ENCODE data around the gene IL1R1.

DNA sequence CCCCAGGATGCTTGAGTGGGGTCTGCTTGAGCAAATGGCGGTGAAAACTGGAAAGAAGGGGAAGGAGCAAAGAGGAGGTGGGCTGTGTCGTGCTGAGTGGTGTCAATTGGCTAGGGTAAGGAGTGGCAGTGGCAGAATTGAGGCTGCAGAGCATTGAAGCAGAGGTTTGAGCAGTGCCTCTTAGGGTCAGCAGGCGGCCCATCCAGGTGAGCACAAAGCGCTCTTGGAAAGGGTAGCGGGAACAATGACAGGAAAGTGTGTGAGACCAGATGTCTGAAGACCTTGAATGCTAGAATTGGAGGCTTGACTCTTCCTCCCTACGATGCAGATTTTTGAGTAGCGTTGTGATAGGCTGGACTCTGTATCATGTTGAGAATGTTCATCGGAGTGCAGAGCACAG lies 39.3 kb upstream of the IL1R1 start:
- TF ChIP-seq, protein P1, sequence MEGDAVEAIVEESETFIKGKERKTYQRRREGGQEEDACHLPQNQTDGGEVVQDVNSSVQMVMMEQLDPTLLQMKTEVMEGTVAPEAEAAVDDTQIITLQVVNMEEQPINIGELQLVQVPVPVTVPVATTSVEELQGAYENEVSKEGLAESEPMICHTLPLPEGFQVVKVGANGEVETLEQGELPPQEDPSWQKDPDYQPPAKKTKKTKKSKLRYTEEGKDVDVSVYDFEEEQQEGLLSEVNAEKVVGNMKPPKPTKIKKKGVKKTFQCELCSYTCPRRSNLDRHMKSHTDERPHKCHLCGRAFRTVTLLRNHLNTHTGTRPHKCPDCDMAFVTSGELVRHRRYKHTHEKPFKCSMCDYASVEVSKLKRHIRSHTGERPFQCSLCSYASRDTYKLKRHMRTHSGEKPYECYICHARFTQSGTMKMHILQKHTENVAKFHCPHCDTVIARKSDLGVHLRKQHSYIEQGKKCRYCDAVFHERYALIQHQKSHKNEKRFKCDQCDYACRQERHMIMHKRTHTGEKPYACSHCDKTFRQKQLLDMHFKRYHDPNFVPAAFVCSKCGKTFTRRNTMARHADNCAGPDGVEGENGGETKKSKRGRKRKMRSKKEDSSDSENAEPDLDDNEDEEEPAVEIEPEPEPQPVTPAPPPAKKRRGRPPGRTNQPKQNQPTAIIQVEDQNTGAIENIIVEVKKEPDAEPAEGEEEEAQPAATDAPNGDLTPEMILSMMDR (IDR thresholded peaks at IDR 0.05) = no peak
- no peak for TF ChIP-seq POLR2A (IDR thresholded peaks at IDR 0.05)
